ENCODE data around the gene CTLA4. TPM values are rescaled to one million over a fixed set of nuclear protein-coding genes. Genes with fewer than 3 reads are reported as not detected.

The CTLA4 gene
- under 1 TPM in 2 of 8 experiments, not detected in 6; 0.19 to 0.28 TPM for total RNA-seq

DNA sequence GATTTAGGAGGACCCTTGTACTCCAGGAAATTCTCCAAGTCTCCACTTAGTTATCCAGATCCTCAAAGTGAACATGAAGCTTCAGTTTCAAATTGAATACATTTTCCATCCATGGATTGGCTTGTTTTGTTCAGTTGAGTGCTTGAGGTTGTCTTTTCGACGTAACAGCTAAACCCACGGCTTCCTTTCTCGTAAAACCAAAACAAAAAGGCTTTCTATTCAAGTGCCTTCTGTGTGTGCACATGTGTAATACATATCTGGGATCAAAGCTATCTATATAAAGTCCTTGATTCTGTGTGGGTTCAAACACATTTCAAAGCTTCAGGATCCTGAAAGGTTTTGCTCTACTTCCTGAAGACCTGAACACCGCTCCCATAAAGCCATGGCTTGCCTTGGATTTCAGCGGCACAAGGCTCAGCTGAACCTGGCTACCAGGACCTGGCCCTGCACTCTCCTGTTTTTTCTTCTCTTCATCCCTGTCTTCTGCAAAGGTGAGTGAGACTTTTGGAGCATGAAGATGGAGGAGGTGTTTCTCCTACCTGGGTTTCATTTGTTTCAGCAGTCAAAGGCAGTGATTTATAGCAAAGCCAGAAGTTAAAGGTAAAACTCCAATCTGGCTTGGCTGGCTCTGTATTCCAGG is at the start of gene CTLA4:
CTLA4 (plus strand) TSS at position 211 of the 640 bp plus-strand sequence; CDS start at position 383, 172 bp downstream.
- 40 to 98% (median 92%) methylated on average over 2 to 6 of the region's 6 CpGs for WGBS, 10 experiments
- Histone ChIP-seq H3K4me1 (replicated peaks in 1 of 2) (peaks cover 0 to 7% of the 10 kb centered on the region in 2 donors), H3K4me3 (no peak within 1 kb of the TSS), H3K27ac (no peak within 1 kb of the TSS)
- in situ Hi-C loops (cut with MboI; ENCODE audit: low pct_unique_long_range_greater_than_20kb in 2 of 9, low sequenced_read_pairs in 9 of 9, unreplicated experiment in 9 of 9) = no loop called here
- ATAC-seq (replicated peaks in 6 of 8) = no peak

- Histone ChIP-seq H3K4me3 (no peak overlapping the region), H3K27ac (no peak overlapping the region), H3K4me1 (replicated peaks in 1 of 2) (peaks cover 0 to 3% of the 10 kb centered on the region in 2 donors)
- 80 to 95% methylated on average over 1 to 2 of the region's 2 CpGs; no CpG with 5 or more reads in 8 of the 10 experiments for WGBS, 10 experiments
- in situ Hi-C loops (cut with MboI; ENCODE audit: low pct_unique_long_range_greater_than_20kb in 2 of 9, low sequenced_read_pairs in 9 of 9, unreplicated experiment in 9 of 9) = loop anchor here in 2 of 9 experiments (25.0 kb wide), 1 partner anchor 331 kb away; no protein-coding TSS in a partner anchor
- ATAC-seq (replicated peaks in 6 of 8) = no peak
Measured at GRCh38 chr2:203818656-203819055, 48.9 kb upstream of the CTLA4 start.

DNA sequence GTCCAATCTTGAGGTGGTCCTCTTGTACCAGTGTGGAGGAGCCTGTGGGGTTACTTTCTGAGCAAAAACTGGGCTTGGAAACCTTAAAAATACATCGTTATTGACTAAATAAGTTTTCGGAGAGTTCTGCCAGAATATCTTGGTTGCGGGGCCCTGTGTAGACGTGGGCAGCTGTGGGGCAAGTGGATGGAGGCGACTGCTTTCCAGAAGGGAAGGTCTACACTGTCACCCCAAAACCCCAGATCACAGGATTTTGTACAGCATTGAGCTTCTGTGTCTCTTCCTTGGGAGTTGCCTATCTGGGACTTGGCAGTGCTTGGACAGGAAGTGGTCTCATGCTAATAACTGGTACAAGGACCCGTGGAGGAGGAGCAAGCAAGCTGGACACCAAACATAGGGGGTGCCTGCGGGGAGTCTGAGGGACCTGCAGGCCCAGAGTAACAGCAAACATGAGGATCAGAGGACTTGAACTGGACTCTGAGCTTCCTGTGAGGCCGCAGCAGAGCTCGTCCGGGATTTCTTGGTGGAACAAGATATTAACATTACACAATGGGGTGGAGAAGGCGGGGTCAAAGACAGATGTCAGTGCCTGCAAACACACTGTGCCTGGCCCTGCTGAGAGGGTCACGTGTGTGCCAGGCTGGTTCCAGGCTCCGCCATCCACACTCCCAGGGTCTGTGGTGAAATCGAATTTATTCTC is 48.0 kb upstream of the CTLA4 start:
- in situ Hi-C loops (cut with MboI; ENCODE audit: low pct_unique_long_range_greater_than_20kb in 2 of 9, low sequenced_read_pairs in 9 of 9, unreplicated experiment in 9 of 9) = loop anchor here in 2 of 9 experiments (25.0 kb wide), 1 partner anchor 332 kb away; no protein-coding TSS in a partner anchor
- WGBS, 10 experiments = 70 to 90% (median 78%) methylated on average over 2 to 7 of the region's 14 CpGs; no CpG with 5 or more reads in 4 of the 10 experiments

DNA sequence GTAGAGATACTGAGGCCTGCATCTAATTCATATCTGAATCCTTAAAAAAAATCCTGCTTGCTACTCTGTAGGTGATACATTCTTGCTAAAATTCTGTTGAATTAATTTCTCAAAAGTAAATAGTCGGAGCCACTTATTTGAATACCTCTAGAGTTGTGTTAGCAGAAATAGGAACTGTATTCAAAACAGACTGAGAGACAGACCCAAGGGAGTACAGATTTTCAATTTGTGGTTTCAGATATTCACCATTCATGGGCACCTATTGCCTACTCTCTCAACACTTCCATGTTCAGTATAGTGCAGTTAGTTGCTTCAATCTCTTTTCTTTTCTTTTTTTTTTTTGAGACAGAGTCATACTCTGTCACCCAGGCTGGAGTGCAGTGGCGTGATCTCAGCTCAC is 46.6 kb upstream of the CTLA4 start:
- Histone ChIP-seq H3K4me1 (replicated peaks in 1 of 2) (no peaks in the 10 kb centered on the region), H3K27ac (no peak overlapping the region), H3K4me3 (no peak overlapping the region)
- 57 to 100% (median 94%) methylated on average over 1 to 2 of the region's 2 CpGs for WGBS, 10 experiments
- in situ Hi-C loops (cut with MboI; ENCODE audit: low pct_unique_long_range_greater_than_20kb in 2 of 9, low sequenced_read_pairs in 9 of 9, unreplicated experiment in 9 of 9) = loop anchor here in 2 of 9 experiments (25.0 kb wide), 1 partner anchor 334 kb away; no protein-coding TSS in a partner anchor
- no peak for ATAC-seq (replicated peaks in 6 of 8)

More for the DNA sequence above, 48.0 kb upstream of the CTLA4 start:
- Histone ChIP-seq H3K4me1 (replicated peaks in 1 of 2) (peaks cover 0 to 3% of the 10 kb centered on the region in 2 donors), H3K4me3 (no peak overlapping the region), H3K27ac (no peak overlapping the region)
- ATAC-seq (replicated peaks in 6 of 8) = peak in 3 of 8 experiments; percentile 41 to 52 (median 43)

DNA sequence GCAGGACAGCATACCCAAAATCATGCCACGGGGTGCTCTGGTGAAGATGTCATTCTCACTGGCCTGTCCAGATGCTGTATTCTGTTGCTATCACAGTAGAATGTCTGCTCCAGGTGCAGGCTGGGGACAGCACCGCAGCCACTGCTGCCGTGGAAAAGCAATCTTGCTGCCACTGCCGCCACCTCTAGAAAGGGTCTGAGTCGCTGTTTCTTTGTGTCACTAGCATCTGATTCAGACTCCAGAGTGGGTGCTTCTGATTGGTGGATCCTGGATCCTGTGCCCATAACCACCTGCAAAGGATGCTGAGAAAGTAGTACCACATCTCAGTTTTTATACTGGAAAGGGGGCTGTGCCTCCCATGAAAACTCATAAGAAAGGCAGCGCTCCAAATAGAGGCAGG is 45.3 kb upstream of the CTLA4 start:
- peak in 1 of 8 experiments; percentile 56 for ATAC-seq (replicated peaks in 6 of 8)
- Histone ChIP-seq H3K4me1 (replicated peaks in 1 of 2) (no peaks in the 10 kb centered on the region), H3K27ac (no peak overlapping the region), H3K4me3 (no peak overlapping the region)
- in situ Hi-C loops (cut with MboI; ENCODE audit: low pct_unique_long_range_greater_than_20kb in 2 of 9, low sequenced_read_pairs in 9 of 9, unreplicated experiment in 9 of 9) = loop anchor here in 2 of 9 experiments (25.0 kb wide), 1 partner anchor 335 kb away; no protein-coding TSS in a partner anchor
- WGBS, 10 experiments = 67 to 94% (median 87%) methylated on average over 1 to 5 of the region's 6 CpGs; no CpG with 5 or more reads in 4 of the 10 experiments

DNA sequence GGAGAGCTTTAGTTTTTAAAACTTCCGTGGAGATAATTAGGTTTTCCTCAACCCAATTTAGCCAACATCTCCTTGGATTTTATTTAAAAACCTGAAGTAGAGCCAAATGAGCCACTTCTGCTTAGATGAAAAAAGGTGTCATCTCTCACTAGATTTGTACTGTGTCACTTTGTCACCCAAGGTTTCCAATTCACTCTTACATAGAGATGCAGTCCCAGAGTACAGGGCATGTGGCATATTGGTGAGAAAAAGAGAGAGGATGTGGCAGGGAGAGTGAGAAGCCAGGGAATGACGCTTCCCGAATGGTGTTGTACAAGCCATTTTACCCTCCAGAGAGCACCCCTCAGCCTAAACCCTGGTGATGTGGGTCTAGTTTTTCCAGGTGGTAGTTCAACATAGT is 44.4 kb upstream of the CTLA4 start:
- 20 to 95% (median 83%) methylated on average over 1 to 3 of the region's 3 CpGs; no CpG with 5 or more reads in 3 of the 10 experiments for WGBS, 10 experiments
- in situ Hi-C loops (cut with MboI; ENCODE audit: low pct_unique_long_range_greater_than_20kb in 2 of 9, low sequenced_read_pairs in 9 of 9, unreplicated experiment in 9 of 9) = loop anchor here in 2 of 9 experiments (25.0 kb wide), 1 partner anchor 336 kb away; no protein-coding TSS in a partner anchor
- Histone ChIP-seq H3K4me3 (no peak overlapping the region), H3K4me1 (replicated peaks in 1 of 2) (no peaks in the 10 kb centered on the region), H3K27ac (no peak overlapping the region)
- ATAC-seq (replicated peaks in 6 of 8) = no peak

DNA sequence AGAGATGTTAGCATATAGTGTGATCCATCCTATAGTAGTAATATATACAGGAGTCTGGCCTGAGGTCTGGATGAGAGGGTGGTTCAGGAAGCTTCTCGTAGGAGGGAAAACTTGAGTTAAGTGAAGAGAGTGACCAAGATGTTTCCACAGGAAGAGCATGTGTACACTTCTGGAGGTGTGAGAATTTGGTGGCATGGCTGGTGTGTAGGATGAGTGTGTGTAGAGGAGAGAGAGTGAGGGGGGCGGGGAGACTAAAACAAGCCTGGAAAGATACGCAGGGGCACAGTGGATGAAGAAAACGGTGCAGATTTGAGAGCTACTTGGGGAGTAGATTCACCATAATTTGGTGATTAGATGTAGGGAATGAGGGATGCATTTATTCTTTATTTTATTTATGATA is 43.5 kb upstream of the CTLA4 start:
- H3K4me3 ChIP-seq = no peak overlapping the region
- H3K27ac ChIP-seq = no peak overlapping the region
- WGBS, 10 experiments = 20 to 100% (median 83%) methylated on average over 1 to 4 of the region's 4 CpGs
- no peak for ATAC-seq (replicated peaks in 6 of 8)
- H3K4me1 ChIP-seq (replicated peaks in 1 of 2) = no peaks in the 10 kb centered on the region
- in situ Hi-C loops (cut with MboI; ENCODE audit: low pct_unique_long_range_greater_than_20kb in 2 of 9, low sequenced_read_pairs in 9 of 9, unreplicated experiment in 9 of 9) = loop anchor here in 2 of 9 experiments (25.0 kb wide), 1 partner anchor 337 kb away; no protein-coding TSS in a partner anchor

DNA sequence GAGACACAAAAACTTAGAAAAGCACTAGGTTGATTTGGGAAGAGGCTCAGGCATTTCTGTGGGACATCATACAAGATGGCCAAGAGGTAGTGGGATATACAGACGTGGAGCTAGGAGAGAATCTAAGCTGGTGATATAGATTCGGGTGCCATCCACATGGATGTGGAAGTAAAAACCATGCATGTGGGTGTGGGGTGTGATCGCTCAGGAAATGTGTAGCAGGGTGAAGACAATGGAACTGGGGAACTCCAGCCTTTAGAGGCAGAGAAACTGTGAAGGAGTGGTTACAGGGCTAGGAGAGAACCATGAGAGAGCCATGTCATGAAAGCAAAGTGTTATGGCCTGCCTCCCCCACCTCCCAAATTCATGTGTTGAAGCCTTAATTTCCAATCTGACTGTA is 43.0 kb upstream of the CTLA4 start:
- 20 to 100% (median 78%) methylated on average over 1 to 2 of the region's 3 CpGs; no CpG with 5 or more reads in 4 of the 10 experiments for WGBS, 10 experiments
- H3K27ac ChIP-seq = no peak overlapping the region
- H3K4me1 ChIP-seq (replicated peaks in 1 of 2) = no peaks in the 10 kb centered on the region
- no peak overlapping the region for H3K4me3 ChIP-seq
- in situ Hi-C loops (cut with MboI; ENCODE audit: low pct_unique_long_range_greater_than_20kb in 2 of 9, low sequenced_read_pairs in 9 of 9, unreplicated experiment in 9 of 9) = loop anchor here in 2 of 9 experiments (25.0 kb wide), 1 partner anchor 337 kb away; no protein-coding TSS in a partner anchor
- ATAC-seq (replicated peaks in 6 of 8) = no peak

DNA sequence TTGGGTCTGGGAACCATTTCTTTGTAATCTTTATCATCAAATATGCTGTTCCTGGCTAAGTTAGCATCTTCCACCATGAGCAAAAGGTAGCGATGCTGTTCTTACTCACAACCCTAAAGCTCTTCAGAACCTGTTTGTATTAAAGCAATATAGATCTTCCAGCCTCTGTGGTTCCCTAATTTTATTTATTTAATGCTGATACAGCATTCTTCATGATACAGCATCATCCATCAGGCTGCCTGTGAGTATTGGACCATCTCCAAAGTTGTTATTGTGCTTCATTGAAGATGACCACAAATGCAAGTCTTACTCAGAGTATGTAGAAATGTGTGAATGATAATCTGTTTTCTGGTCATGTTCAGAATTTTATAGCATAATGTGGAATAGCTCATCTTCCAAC is 40.9 kb upstream of the CTLA4 start:
- in situ Hi-C loops (cut with MboI; ENCODE audit: low pct_unique_long_range_greater_than_20kb in 2 of 9, low sequenced_read_pairs in 9 of 9, unreplicated experiment in 9 of 9) = no loop called here
- WGBS, 10 experiments = 60 to 100% (median 85%) methylated on average over 1 of the region's 1 CpG; no CpG with 5 or more reads in 4 of the 10 experiments

GRCh38 chr2:203830304-203831055 is 37.1 kb upstream of the CTLA4 start:
- 55 to 92% (median 86%) methylated on average over 3 to 8 of the region's 9 CpGs; no CpG with 5 or more reads in 1 of the 10 experiments for WGBS, 10 experiments

More for the DNA sequence above, 40.9 kb upstream of the CTLA4 start:
- Histone ChIP-seq H3K27ac (no peak overlapping the region), H3K4me3 (no peak overlapping the region), H3K4me1 (replicated peaks in 1 of 2) (no peaks in the 10 kb centered on the region)
- no peak for ATAC-seq (replicated peaks in 6 of 8)

GRCh38 chr2:203835420-203835819 is 32.2 kb upstream of the CTLA4 start:
- no peak for ATAC-seq (replicated peaks in 6 of 8)
- 55 to 100% (median 92%) methylated on average over 1 to 6 of the region's 6 CpGs for WGBS, 10 experiments

More at GRCh38 chr2:203830304-203831055, 37.1 kb upstream of the CTLA4 start:
- Histone ChIP-seq H3K27ac (no peak overlapping the region), H3K4me1 (replicated peaks in 1 of 2) (no peaks in the 10 kb centered on the region), H3K4me3 (no peak overlapping the region)
- in situ Hi-C loops (cut with MboI; ENCODE audit: low pct_unique_long_range_greater_than_20kb in 2 of 9, low sequenced_read_pairs in 9 of 9, unreplicated experiment in 9 of 9) = no loop called here
- ATAC-seq (replicated peaks in 6 of 8) = no peak

GRCh38 chr2:203835892-203836800 is 31.4 kb upstream of the CTLA4 start:
- 70 to 100% (median 87%) methylated on average over 3 to 17 of the region's 19 CpGs for WGBS, 10 experiments
- no peak for ATAC-seq (replicated peaks in 6 of 8)
- in situ Hi-C loops (cut with MboI; ENCODE audit: low pct_unique_long_range_greater_than_20kb in 2 of 9, low sequenced_read_pairs in 9 of 9, unreplicated experiment in 9 of 9) = no loop called here
- Histone ChIP-seq H3K27ac (no peak overlapping the region), H3K4me3 (no peak overlapping the region), H3K4me1 (replicated peaks in 1 of 2) (peaks cover 0 to 5% of the 10 kb centered on the region in 2 donors)

More at GRCh38 chr2:203835420-203835819, 32.2 kb upstream of the CTLA4 start:
- in situ Hi-C loops (cut with MboI; ENCODE audit: low pct_unique_long_range_greater_than_20kb in 2 of 9, low sequenced_read_pairs in 9 of 9, unreplicated experiment in 9 of 9) = no loop called here
- Histone ChIP-seq H3K4me1 (replicated peaks in 1 of 2) (peaks cover 0 to 3% of the 10 kb centered on the region in 2 donors), H3K27ac (no peak overlapping the region), H3K4me3 (no peak overlapping the region)

All from motor neuron (in vitro differentiated cells).